Muscle of back (tissue), 11 donors: Measurements from ENCODE around the gene NSD2. TPM values are rescaled to one million over a fixed set of nuclear protein-coding genes. Genes with fewer than 3 reads are reported as not detected.
A peak's percentile ranks its signal among the peaks of the same experiment; 100 is the strongest.

Experiments
- DNase-seq, 3 donors: peaks; one replicate each; pipeline versions ENCODE4 v3.0.0 to v3.0.0-alpha.2; 2013
- polyA plus RNA-seq, 10 donors: library from polyadenylated mRNA; unstranded; fragments of 120-200 nt; gene quantifications; one replicate each; pipeline ENCODE4 v1.2.1, GENCODE V29; 2013; ENCODE audit not compliant: insufficient read length in 10 of 10

NSD2 gene
- polyA plus RNA-seq, 10 donors: 37.1 to 61.6 (median 49.4) TPM

- no peak for DNase-seq
Observed at GRCh38 chr4:1863297-1864033, 7.7 kb upstream of the NSD2 start.

GRCh38 chr4:1864076-1865008, 6.9 kb upstream of the NSD2 start:
- no peak for DNase-seq

- no peak for DNase-seq
Observed at GRCh38 chr4:1866189-1866661, 5.0 kb upstream of the NSD2 start.

GRCh38 chr4:1868293-1868692, 2.9 kb upstream of the NSD2 start:
- DNase-seq: no peak

GRCh38 chr4:1868912-1869311, 2.3 kb upstream of the NSD2 start:
- no peak for DNase-seq

GRCh38 chr4:1869530-1870327, 1.5 kb upstream of the NSD2 start:
- DNase-seq: no peak

- peak in 1 of 3 donors; percentile 71 for DNase-seq
Observed at GRCh38 chr4:1870328-1870577, 940 bp upstream of the NSD2 start.

GRCh38 chr4:1871471-1872021, 353 bp downstream of the NSD2 start:
- peak in 2 of 3 donors; percentile 35 to 73 for DNase-seq

GRCh38 chr4:1872870-1873269, 1.7 kb downstream of the NSD2 start:
- DNase-seq: no peak

- no peak for DNase-seq
Observed at GRCh38 chr4:1873291-1873690, 2.1 kb downstream of the NSD2 start.

GRCh38 chr4:1873776-1874175, 2.6 kb downstream of the NSD2 start:
- DNase-seq: no peak

- DNase-seq: no peak
Observed at GRCh38 chr4:1874201-1874600, 3.0 kb downstream of the NSD2 start.

- no peak for DNase-seq
Observed at GRCh38 chr4:1879485-1879884, 8.3 kb downstream of the NSD2 start.

- no peak for DNase-seq
Observed at GRCh38 chr4:1880332-1880731, 9.1 kb downstream of the NSD2 start.

- DNase-seq: no peak
Observed at GRCh38 chr4:1882850-1883271, 11.7 kb downstream of the NSD2 start.

GRCh38 chr4:1883583-1883982, 12.4 kb downstream of the NSD2 start:
- no peak for DNase-seq

- DNase-seq: no peak
Observed at GRCh38 chr4:1885414-1885813, 14.2 kb downstream of the NSD2 start.

- DNase-seq: no peak
Observed at GRCh38 chr4:1887052-1887451, 15.9 kb downstream of the NSD2 start.

GRCh38 chr4:1890979-1891570, 19.9 kb downstream of the NSD2 start:
- no peak for DNase-seq

GRCh38 chr4:1895971-1896657, 24.9 kb downstream of the NSD2 start:
- DNase-seq: no peak

GRCh38 chr4:1896658-1896991, 25.4 kb downstream of the NSD2 start:
- DNase-seq: no peak
